Stimulated activated naive CD8-positive, alpha-beta T cell treated with anti-CD3 and anti-CD28 coated beads, Interleukin-15, Interleukin-2, amounts not matched to agents 100 ng/mL and 50 ng/mL, for 24 hours (primary cell): ENCODE results near the gene NLRC5.
A peak's percentile ranks its signal among the peaks of the same experiment; 100 is the strongest.
"Not testable (repeated sequence)": the region's sequence is repeated elsewhere in the genome, so short reads cannot be mapped to it uniquely, and the experiment has no call there.

Experiments used
- H3K27ac Mint-ChIP-seq: one replicate; pipeline ENCODE4 v1.8.0; 2021; ENCODE audit warnings: mild to moderate bottlenecking, mixed read lengths
- H3K27me3 Mint-ChIP-seq: one replicate; pipeline ENCODE4 v1.8.0; 2021; ENCODE audit warnings: mixed read lengths
- H3K36me3 Mint-ChIP-seq: one replicate; pipeline ENCODE4 v1.8.0; 2021; ENCODE audit warnings: low read depth, mixed read lengths
- H3K4me1 Mint-ChIP-seq: one replicate; pipeline ENCODE4 v1.8.0; 2021; ENCODE audit warnings: low read depth, mixed read lengths
- H3K4me3 Mint-ChIP-seq: one replicate; pipeline ENCODE4 v1.8.0; 2021; ENCODE audit warnings: mild to moderate bottlenecking, mixed read lengths
- H3K9me3 Mint-ChIP-seq: one replicate; pipeline ENCODE4 v1.8.0; 2021; ENCODE audit warnings: mixed read lengths

NLRC5 gene

GRCh38 chr16:57102888-57103851 is 113.8 kb downstream of the NLRC5 start:
- no peak overlapping the region for H3K27ac Mint-ChIP-seq
- H3K4me1 Mint-ChIP-seq = peaks cover 24% of the 10 kb centered on the region
- H3K36me3 Mint-ChIP-seq = no peaks in the 10 kb centered on the region
- no peak overlapping the region for H3K4me3 Mint-ChIP-seq
- H3K9me3 Mint-ChIP-seq = no peaks in the 10 kb centered on the region
- H3K27me3 Mint-ChIP-seq = no peaks in the 10 kb centered on the region

GRCh38 chr16:57104706-57105105 is 115.3 kb downstream of the NLRC5 start:
- peak overlapping the region; percentile 14 for H3K27ac Mint-ChIP-seq
- no peak overlapping the region for H3K4me3 Mint-ChIP-seq
- H3K27me3 Mint-ChIP-seq = no peaks in the 10 kb centered on the region
- no peaks in the 10 kb centered on the region for H3K9me3 Mint-ChIP-seq
- H3K4me1 Mint-ChIP-seq = peaks cover 24% of the 10 kb centered on the region
- no peaks in the 10 kb centered on the region for H3K36me3 Mint-ChIP-seq

- H3K9me3 Mint-ChIP-seq = no peaks in the 10 kb centered on the region
- H3K27ac Mint-ChIP-seq = peak overlapping the region; percentile 14
- no peaks in the 10 kb centered on the region for H3K27me3 Mint-ChIP-seq
- H3K4me1 Mint-ChIP-seq = peaks cover 20% of the 10 kb centered on the region
- H3K36me3 Mint-ChIP-seq = no peaks in the 10 kb centered on the region
- H3K4me3 Mint-ChIP-seq = no peak overlapping the region
Measured at GRCh38 chr16:57105184-57105583, 115.8 kb downstream of the NLRC5 start.

- Mint-ChIP-seq H3K9me3 (no peaks in the 10 kb centered on the region), H3K27me3 (no peaks in the 10 kb centered on the region), H3K36me3 (no peaks in the 10 kb centered on the region), H3K27ac (no peak overlapping the region), H3K4me3 (no peak overlapping the region), H3K4me1 (peaks cover 17% of the 10 kb centered on the region)
Measured at GRCh38 chr16:57106767-57107166, 117.4 kb downstream of the NLRC5 start.

- Mint-ChIP-seq H3K4me3 (no peak overlapping the region), H3K9me3 (no peaks in the 10 kb centered on the region), H3K36me3 (no peaks in the 10 kb centered on the region), H3K27ac (no peak overlapping the region), H3K4me1 (peaks cover 17% of the 10 kb centered on the region), H3K27me3 (no peaks in the 10 kb centered on the region)
Measured at GRCh38 chr16:57107321-57107922, 118.1 kb downstream of the NLRC5 start.

GRCh38 chr16:57108432-57108831 is 119.1 kb downstream of the NLRC5 start:
- Mint-ChIP-seq H3K36me3 (no peaks in the 10 kb centered on the region), H3K4me1 (peaks cover 24% of the 10 kb centered on the region), H3K4me3 (no peak overlapping the region), H3K9me3 (no peaks in the 10 kb centered on the region), H3K27me3 (no peaks in the 10 kb centered on the region), H3K27ac (no peak overlapping the region)

- not testable (repeated sequence) for H3K27me3 Mint-ChIP-seq, H3K9me3 Mint-ChIP-seq, H3K36me3 Mint-ChIP-seq, H3K4me3 Mint-ChIP-seq, H3K27ac Mint-ChIP-seq
- peaks cover 23% of the 10 kb centered on the region for H3K4me1 Mint-ChIP-seq
Measured at GRCh38 chr16:57109259-57110105, 120.1 kb downstream of the NLRC5 start.

- Mint-ChIP-seq H3K27me3 (no peaks in the 10 kb centered on the region), H3K27ac (no peak overlapping the region), H3K36me3 (no peaks in the 10 kb centered on the region), H3K9me3 (no peaks in the 10 kb centered on the region), H3K4me1 (peaks cover 16% of the 10 kb centered on the region), H3K4me3 (no peak overlapping the region)
Measured at GRCh38 chr16:57110937-57111336, 121.6 kb downstream of the NLRC5 start.

GRCh38 chr16:57111420-57111819 is 122.1 kb downstream of the NLRC5 start:
- Mint-ChIP-seq H3K4me1 (peaks cover 14% of the 10 kb centered on the region), H3K27me3 (no peaks in the 10 kb centered on the region), H3K27ac (no peak overlapping the region), H3K9me3 (no peaks in the 10 kb centered on the region), H3K36me3 (no peaks in the 10 kb centered on the region), H3K4me3 (no peak overlapping the region)

- peaks cover 7% of the 10 kb centered on the region for H3K4me1 Mint-ChIP-seq
- H3K4me3 Mint-ChIP-seq = no peak overlapping the region
- H3K36me3 Mint-ChIP-seq = no peaks in the 10 kb centered on the region
- H3K27ac Mint-ChIP-seq = no peak overlapping the region
- H3K9me3 Mint-ChIP-seq = no peaks in the 10 kb centered on the region
- H3K27me3 Mint-ChIP-seq = no peaks in the 10 kb centered on the region
Measured at GRCh38 chr16:57112403-57113041, 123.2 kb downstream of the NLRC5 start.

GRCh38 chr16:57113042-57113453 is 123.7 kb downstream of the NLRC5 start:
- Mint-ChIP-seq H3K9me3 (no peaks in the 10 kb centered on the region), H3K36me3 (no peaks in the 10 kb centered on the region), H3K27ac (no peak overlapping the region), H3K4me1 (peaks cover 7% of the 10 kb centered on the region), H3K4me3 (no peak overlapping the region), H3K27me3 (no peaks in the 10 kb centered on the region)

GRCh38 chr16:57113664-57114063 is 124.3 kb downstream of the NLRC5 start:
- Mint-ChIP-seq H3K4me1 (peaks cover 7% of the 10 kb centered on the region), H3K27ac (no peak overlapping the region)

GRCh38 chr16:57115168-57115513 is 125.8 kb downstream of the NLRC5 start:
- Mint-ChIP-seq H3K27me3 (no peaks in the 10 kb centered on the region), H3K36me3 (no peaks in the 10 kb centered on the region), H3K9me3 (no peaks in the 10 kb centered on the region), H3K4me3 (no peak overlapping the region), H3K4me1 (peaks cover 7% of the 10 kb centered on the region), H3K27ac (no peak overlapping the region)

More at GRCh38 chr16:57113664-57114063, 124.3 kb downstream of the NLRC5 start:
- Mint-ChIP-seq H3K4me3 (no peak overlapping the region), H3K27me3 (no peaks in the 10 kb centered on the region), H3K9me3 (no peaks in the 10 kb centered on the region), H3K36me3 (no peaks in the 10 kb centered on the region)

GRCh38 chr16:57115514-57116182 is 126.3 kb downstream of the NLRC5 start:
- Mint-ChIP-seq H3K9me3 (no peaks in the 10 kb centered on the region), H3K4me1 (peaks cover 7% of the 10 kb centered on the region), H3K27me3 (no peaks in the 10 kb centered on the region), H3K4me3 (no peak overlapping the region), H3K27ac (no peak overlapping the region), H3K36me3 (no peaks in the 10 kb centered on the region)
